RPMI8226 (cell line): Measurements from ENCODE around the gene PIGN.

Source experiments
- DNase-seq: peaks from one replicate; pipeline ENCODE4 v3.0.0-alpha.2; 2015

The PIGN gene

GRCh38 chr18:62106271-62106670, 80.6 kb downstream of the PIGN start:
- DNase-seq: no peak

- DNase-seq: no peak
Measured at GRCh38 chr18:62105376-62105775, 81.5 kb downstream of the PIGN start.

- DNase-seq: no peak
Measured at GRCh38 chr18:62102221-62102620, 84.6 kb downstream of the PIGN start.

GRCh38 chr18:62101321-62101721, 85.5 kb downstream of the PIGN start:
- DNase-seq: no peak

GRCh38 chr18:62098960-62099359, 87.9 kb downstream of the PIGN start:
- no peak for DNase-seq

GRCh38 chr18:62097698-62098097, 89.2 kb downstream of the PIGN start:
- DNase-seq: no peak

- no peak for DNase-seq
Measured at GRCh38 chr18:62091487-62092120, 95.3 kb downstream of the PIGN start.

GRCh38 chr18:62089174-62089573, 97.7 kb downstream of the PIGN start:
- no peak for DNase-seq

- DNase-seq: no peak
Measured at GRCh38 chr18:62088156-62088555, 98.7 kb downstream of the PIGN start.

GRCh38 chr18:62085756-62086155, 101.1 kb downstream of the PIGN start:
- no peak for DNase-seq

GRCh38 chr18:62081761-62082294, 105.0 kb downstream of the PIGN start:
- no peak for DNase-seq

- DNase-seq: no peak
Measured at GRCh38 chr18:62081248-62081647, 105.6 kb downstream of the PIGN start.

GRCh38 chr18:62080172-62080900, 106.5 kb downstream of the PIGN start:
- DNase-seq: no peak

- DNase-seq: no peak
Measured at GRCh38 chr18:62073461-62074281, 113.2 kb downstream of the PIGN start.

GRCh38 chr18:62072370-62072769, 114.5 kb downstream of the PIGN start:
- DNase-seq: no peak

GRCh38 chr18:62071071-62071470, 115.8 kb downstream of the PIGN start:
- no peak for DNase-seq

- DNase-seq: no peak
Measured at GRCh38 chr18:62070302-62070701, 116.6 kb downstream of the PIGN start.

GRCh38 chr18:62069556-62069955, 117.3 kb downstream of the PIGN start:
- no peak for DNase-seq

- DNase-seq: no peak
Measured at GRCh38 chr18:62066102-62066818, 120.6 kb downstream of the PIGN start.

GRCh38 chr18:62064361-62064760, 122.5 kb downstream of the PIGN start:
- no peak for DNase-seq

- no peak for DNase-seq
Measured at GRCh38 chr18:62061821-62062478, 124.9 kb downstream of the PIGN start.

- DNase-seq: no peak
Measured at GRCh38 chr18:62060820-62061219, 126.0 kb downstream of the PIGN start.
